IPS-18c (cell line): ENCODE results near the gene RYR3.

Experiments
- H3K4me3 ChIP-seq: 2 replicates; pipeline ENCODE4 v1.7.0; 2013; ENCODE audit warnings: low read depth, mild to moderate bottlenecking, low read length, moderate library complexity; ENCODE audit not compliant: insufficient read depth
- H3K9me3 ChIP-seq: one replicate; pipeline ENCODE4 v1.6.1; 2013; ENCODE audit warnings: mild to moderate bottlenecking, low read length, moderate library complexity; ENCODE audit not compliant: control insufficient read depth, insufficient read depth

Gene RYR3

DNA sequence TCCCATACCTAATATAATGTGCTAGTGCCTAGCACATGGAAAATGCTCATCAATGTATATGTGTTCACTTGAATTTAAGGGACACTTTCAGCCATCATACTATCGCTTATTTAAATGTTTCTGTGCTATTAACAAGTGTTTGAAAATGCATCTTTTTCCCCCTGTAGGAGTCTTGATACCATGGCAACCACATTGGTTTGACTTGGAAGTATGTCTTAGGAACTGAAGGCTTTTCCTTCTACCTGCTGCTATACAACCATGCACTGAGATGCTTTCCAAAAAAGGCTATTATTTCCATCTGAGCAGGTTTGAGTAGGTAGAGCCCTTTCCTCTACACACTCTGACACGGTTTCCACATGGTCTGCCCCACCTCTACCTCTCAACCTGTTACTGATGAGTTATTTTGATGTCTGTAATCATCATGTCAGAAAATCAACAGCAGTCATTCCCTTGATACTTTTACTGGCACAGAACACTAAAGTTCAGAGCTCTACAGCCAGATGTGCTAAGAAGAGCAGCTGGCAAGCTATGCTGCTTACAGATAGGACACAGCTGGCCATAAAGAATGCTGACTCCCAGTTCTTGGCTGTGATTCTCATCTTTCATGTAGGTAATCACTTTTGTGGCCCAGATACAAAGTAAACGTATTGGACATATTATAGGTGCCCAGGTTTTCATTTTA, 59.3 kb downstream of the RYR3 start:
- Histone ChIP-seq H3K9me3 (no peaks in the 10 kb centered on the region), H3K4me3 (no peak overlapping the region)

DNA sequence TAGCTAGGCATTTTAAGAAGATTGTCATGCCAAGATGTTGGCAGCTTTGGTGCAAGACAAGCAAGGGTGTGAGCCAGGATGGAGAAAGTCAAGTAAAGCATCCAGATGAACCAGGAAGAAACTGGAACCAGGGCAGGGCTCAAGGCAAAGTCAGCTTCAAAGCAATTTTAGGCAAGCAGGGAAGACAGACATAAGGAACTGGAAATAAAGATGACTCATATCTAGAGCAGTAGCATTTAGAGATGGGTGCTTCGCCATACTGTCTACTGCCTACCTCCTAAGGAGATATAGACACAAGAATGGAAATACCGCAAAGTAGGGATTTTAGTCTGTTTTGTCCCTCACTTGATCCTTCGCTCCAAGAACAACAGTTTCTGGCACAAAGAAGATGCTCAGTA, 59.9 kb downstream of the RYR3 start:
- no peak overlapping the region for H3K4me3 ChIP-seq
- no peaks in the 10 kb centered on the region for H3K9me3 ChIP-seq

DNA sequence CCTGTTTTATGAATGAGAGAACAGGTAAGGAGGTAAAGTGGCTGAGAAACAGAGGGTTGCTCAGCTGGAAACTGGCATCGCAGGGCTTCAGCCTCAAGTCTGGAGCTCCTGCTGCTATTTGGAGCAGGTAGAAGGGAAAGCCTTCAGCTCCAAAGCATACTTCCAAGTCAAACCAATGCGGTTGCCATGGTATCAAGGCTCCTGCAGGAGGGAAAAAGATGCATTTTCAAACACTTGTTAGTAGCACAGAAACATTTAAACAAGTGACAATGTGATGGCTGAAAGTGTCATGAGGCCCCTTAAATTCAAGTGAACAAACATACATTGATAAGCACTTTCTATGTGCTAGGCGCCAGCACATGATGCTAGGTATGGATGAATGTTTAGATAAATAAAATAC, 60.4 kb downstream of the RYR3 start:
- no peak overlapping the region for H3K4me3 ChIP-seq
- H3K9me3 ChIP-seq, result no peaks in the 10 kb centered on the region

DNA sequence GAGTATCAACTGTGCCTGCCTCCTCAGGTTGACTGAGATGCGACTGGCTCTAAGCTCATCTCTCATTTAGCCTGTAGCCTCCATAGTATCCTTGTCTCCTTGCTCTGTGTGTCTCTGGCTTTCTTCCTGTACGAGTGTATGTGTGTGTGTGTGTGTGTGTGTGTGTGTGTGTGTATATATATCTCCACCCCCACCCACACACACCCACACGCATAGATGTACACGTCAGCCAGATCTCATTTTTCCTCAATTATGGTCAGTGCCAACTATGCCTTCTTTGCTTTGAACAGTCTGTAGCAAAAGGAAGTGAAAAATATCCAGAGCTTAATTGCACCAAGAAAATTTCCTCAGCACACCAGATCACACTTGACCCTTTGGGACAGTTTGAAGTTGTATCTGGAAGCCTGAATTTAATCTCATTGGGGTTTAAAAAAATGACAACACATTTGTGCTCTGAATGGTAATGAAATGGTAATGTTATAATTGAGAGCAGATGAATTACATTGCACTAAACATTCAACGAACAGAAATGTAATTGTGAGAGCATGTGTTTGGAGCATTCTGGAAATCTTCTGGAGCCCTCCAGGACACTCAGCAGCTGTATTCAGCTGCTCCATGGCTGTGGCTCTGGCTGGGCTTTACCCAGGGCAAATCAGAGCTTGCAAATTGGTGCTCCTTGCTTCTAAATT, 63.6 kb downstream of the RYR3 start:
- no peak overlapping the region for H3K4me3 ChIP-seq

DNA sequence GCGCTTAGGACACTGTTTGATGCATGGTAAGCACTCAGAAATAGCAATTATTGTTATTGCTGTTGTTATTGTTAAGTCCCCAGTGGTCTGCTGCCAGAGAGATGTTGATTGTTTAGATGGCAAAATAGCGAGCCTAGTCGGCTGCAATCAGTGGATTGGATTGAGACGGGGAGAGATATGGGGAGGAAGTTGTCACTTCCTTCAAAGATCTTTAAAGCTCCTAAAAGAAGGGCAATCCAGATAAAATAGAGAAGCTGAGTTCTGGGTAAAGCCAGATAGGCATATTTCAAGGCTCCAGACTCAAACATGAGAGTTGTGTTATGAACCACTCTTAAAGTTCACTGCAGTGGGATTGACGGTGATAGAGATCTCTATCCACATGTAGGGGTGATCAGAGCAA, 64.5 kb downstream of the RYR3 start:
- Histone ChIP-seq H3K4me3 (no peak overlapping the region), H3K9me3 (no peaks in the 10 kb centered on the region)

More for the DNA sequence above, 63.6 kb downstream of the RYR3 start:
- H3K9me3 ChIP-seq, result no peaks in the 10 kb centered on the region

DNA sequence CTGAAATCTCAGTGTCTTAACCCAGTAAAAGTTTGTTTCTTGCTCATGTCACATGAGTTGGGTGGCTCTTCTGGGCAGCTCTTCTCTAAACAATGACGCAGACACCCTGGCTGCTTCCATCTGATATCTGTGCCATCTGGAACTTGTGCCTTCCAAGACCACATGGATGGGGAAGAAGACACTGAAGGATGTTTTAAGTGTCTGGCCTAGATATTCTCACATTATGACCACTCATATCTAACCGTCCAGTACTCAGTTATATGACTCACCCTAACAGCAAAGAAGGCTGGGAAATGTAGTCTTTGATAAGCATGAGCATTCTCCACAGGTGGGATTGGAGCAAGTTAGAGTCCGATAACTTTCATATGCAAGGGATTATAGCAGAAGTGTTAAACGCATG, 66.4 kb downstream of the RYR3 start:
- H3K4me3 ChIP-seq, result no peak overlapping the region
- no peaks in the 10 kb centered on the region for H3K9me3 ChIP-seq

DNA sequence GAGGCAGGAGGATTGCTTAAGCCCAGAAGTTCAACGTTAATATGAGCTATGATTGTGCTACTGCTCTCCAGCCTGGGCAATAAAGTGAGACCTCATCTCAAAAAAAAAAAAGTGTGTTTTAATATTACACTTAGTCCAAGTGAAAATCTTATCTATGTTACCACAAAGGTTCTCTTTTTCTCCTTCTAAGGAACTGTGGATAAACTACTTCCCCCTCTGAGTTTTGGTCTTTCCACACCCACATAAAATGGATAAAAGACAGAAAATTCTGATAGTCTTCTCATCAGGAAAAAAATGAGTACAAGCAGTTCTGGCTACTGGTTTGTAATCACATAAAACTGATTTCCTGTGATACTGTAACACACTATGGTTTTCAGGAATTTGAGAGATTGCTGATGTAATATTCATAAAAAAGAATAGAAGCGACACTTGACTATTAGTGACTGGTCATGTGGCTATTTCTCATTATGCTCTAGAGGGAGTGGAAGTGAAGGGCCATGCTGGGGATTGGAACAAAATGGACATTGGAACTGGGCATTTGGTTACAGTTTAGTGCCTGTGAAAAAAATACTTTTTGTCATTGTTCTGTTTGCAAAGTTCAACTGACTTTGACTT, 68.2 kb downstream of the RYR3 start:
- Histone ChIP-seq H3K4me3 (no peak overlapping the region), H3K9me3 (no peaks in the 10 kb centered on the region)

DNA sequence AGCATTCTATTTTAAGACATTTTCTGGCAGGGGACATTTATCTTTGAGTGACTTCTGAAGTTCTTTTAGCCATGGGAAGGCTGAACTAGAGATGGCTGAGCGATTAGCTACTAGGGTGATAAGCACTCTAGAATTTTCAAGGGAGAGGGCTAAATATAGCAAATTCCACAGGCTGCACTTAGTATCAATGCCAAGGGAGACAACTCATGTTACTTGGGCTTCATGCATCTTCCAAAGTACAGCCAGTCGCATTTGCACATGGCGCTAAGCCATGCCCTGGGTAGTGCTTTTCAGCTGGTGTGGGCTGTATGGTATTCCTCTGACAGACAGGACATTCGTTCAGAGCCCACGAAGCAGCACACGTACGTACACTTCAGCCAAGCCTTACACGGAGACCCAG, 69.6 kb downstream of the RYR3 start:
- H3K4me3 ChIP-seq, result no peak overlapping the region
- no peaks in the 10 kb centered on the region for H3K9me3 ChIP-seq

DNA sequence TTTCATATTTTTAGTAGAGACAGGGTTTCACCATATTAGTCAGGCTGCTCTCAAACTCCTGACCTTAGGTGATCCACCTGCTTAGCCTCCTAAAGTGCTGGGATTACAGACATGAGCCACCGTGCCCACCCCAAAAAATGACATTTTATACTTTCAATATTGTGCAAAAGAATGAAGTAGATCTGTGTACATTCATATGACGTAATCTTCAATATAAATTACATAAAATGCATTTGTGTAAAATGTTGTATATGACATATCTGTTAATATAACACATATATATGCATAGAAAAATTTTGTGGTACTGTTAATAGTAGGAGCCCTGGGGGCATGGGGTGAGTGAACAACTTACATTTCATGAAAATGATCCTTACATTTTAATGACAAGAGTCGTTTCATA, 71.7 kb downstream of the RYR3 start:
- no peak overlapping the region for H3K4me3 ChIP-seq

DNA sequence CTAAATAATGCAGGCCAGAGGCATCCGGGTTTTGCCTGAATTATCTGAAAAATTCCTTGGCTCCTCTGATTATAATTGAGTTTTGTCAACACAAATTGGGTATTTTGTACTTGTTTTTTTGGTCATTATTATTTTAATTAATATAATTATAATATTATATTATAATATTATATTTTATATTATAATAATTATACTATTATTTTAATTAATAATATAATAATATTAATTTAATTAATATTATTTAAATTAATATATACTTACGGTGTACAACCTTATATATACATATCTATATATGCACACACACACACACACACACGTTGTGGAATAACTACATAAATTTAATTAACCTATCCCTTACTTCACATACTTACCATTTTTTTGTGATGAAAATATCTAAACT, 73.5 kb downstream of the RYR3 start:
- no peaks in the 10 kb centered on the region for H3K9me3 ChIP-seq
- H3K4me3 ChIP-seq, result no peak overlapping the region

More for the DNA sequence above, 71.7 kb downstream of the RYR3 start:
- no peaks in the 10 kb centered on the region for H3K9me3 ChIP-seq

DNA sequence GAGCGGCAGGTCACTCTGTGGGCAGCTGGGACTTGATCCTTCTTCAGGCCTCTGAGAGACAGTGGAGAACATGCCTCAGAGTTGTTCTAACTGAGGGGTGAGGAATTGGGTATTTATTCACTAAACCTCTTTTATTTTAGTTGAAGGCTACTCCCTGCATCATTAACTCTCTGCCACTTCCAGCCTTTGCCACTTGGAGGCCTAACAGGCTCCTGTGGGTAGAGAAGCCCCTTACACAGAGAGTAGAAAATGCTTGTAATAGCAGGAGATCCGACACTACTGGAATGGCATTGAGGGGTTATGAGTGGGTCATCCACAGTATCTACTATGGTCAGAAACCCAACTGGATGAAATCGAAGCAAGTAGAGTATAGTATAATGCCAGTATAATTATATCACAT, 81.7 kb downstream of the RYR3 start:
- H3K4me3 ChIP-seq, result no peak overlapping the region
- no peaks in the 10 kb centered on the region for H3K9me3 ChIP-seq

DNA sequence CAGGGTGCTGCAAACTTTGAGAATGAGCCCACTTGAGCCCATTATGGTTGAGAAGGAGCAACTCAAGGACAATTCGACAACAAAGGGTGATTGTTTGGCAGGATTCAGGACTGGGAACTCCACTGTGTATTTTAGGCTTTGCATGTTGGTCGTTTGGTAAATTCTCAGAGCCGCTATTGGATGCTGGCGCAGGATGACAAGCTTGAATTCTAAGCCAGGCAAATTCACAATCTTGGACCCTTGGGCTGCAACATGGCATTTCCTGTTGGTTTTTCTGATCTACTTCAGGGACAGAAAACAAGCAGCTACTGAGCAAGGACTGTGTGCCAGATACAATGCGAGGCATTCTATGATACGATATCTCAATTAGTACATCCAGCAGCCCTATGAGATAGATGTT, 82.8 kb downstream of the RYR3 start:
- Histone ChIP-seq H3K9me3 (no peaks in the 10 kb centered on the region), H3K4me3 (no peak overlapping the region)

DNA sequence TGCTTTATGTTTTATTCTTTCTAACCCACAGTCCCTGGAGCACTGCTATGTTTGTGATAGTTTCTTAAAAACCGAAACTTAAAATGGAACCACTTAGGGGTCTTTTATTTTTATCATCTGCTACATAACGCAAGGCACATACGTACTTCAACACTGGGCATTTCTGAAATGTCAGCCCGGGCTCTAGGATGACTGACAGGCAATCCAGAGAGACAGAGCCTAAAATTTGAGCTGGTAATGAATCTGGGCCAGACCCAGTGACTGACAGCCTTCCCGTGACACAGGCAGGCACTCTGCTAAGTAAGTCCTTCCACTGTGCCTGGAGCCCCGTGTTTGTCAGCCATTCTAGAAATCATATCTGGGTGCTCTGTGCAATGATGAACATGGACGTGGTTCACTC, 84.6 kb downstream of the RYR3 start:
- Histone ChIP-seq H3K9me3 (no peaks in the 10 kb centered on the region), H3K4me3 (no peak overlapping the region)

DNA sequence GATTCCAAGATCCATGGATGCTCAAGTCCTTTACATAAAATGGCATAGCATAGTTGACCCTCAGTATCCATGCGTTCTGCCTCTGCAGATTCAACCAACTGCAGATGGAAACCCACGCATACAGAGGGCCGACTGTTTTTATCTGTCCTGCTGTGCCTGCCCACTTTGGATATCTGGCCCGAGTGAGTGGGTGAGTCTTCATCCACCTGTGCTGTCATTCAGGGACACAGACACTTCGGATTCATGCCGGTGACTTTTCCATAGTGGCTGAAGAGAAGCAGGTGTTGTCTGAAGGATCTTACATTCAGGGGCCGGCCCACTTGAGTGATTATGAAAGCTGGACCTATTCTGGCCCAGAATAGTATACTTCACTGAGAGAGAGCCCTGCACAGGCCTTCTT, 85.1 kb downstream of the RYR3 start:
- H3K4me3 ChIP-seq, result no peak overlapping the region
- H3K9me3 ChIP-seq, result no peaks in the 10 kb centered on the region

DNA sequence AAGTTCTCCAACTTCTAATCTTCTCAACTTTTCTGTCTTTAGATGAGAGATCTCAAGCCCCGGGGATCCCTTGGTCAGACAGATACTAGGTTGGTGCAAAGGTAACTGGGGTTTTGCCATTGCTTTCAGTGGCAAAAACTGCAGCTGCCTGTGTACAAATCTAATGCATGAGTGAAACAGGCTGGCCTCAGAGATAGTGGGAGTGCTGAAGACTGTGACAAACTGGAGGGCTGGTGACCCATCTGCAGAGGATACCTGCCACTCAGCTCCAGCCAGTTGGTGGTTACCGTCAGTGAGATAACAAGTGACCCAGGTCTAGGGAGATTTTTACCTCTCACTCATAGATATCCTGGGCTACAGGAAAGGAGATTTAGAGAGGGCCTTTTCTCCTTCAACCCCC, 85.7 kb downstream of the RYR3 start:
- Histone ChIP-seq H3K4me3 (no peak overlapping the region), H3K9me3 (no peaks in the 10 kb centered on the region)

DNA sequence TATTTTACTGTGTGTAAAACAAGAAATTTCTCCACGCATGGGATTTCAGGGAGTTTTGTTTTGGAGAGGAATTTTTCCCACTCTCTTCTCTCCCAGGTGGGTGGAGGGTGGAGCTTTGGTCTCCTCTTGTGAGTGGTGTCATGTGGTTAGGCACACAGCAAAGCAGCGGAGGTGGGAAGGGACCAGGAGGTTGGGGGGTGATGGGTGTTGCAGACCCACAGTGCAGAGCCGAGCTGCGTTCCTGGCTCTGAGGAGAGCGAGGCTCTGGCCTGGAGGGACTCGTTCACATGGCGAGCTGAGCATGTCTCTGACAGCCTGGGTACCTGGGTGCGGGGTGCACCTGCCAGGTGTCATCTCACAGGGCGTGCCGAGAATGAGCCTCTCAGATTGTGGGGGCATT, 87.8 kb downstream of the RYR3 start:
- Histone ChIP-seq H3K4me3 (no peak overlapping the region), H3K9me3 (no peaks in the 10 kb centered on the region)

DNA sequence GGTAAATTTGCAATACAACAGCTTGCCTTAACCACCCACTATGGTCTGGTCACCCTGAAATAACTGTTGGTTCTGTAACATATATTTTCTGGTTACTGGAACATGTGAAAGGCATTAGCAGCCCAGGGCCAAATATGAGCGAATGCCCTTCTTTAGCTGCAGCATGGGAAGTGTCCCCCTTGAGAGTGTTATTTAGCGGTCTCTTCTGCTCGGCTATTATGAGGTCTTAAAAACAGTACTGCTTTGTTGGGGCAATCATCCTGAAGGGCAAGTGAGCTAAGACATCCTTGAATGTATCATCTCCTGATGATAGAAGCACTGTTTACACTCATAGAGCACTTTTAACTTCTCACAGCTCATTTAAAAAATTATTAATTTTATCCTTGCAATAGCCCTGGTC, 90.2 kb downstream of the RYR3 start:
- H3K4me3 ChIP-seq, result no peak overlapping the region
- H3K9me3 ChIP-seq, result no peaks in the 10 kb centered on the region

DNA sequence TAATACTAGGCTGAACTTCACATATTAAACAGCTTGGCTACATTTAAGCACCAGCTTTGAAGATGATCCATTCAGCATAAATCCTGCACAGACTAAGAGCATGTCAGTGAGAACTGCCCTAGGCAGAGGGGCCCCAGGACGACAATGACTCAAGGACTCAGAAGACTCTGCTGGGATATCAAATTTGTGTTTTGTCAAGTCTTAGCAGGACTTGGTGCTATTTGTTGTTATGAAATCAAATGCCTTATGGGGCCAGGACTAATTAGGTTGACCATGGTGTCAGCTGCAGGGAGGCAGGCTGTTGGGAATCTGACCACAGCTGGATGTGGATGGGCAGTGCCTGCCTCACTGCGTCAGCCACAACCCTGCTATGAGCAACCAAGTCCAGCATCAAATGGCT, 91.8 kb downstream of the RYR3 start:
- Histone ChIP-seq H3K4me3 (no peak overlapping the region), H3K9me3 (no peaks in the 10 kb centered on the region)
